Loucy (cell line): ENCODE data around the gene TREX2.

Source experiments
- H2AFZ ChIP-seq: fragments of 200-600 bp; sonication (generic); 2 replicates; pipeline ENCODE4 v1.6.0; 2016; ENCODE audit warnings: antibody characterized with exemption, mild to moderate bottlenecking, low read length, moderate library complexity
- H3F3A ChIP-seq: fragments of 200-600 bp; 2 replicates; pipeline ENCODE4 v1.6.0; 2016; ENCODE audit warnings: antibody characterized with exemption, low read depth, mild to moderate bottlenecking
- H3K27me3 ChIP-seq: fragments of 200-600 bp; sonication (generic); 2 replicates; pipeline ENCODE4 v1.6.1; 2014; ENCODE audit warnings: low read length, mild to moderate bottlenecking; ENCODE audit not compliant: insufficient read depth, poor library complexity, severe bottlenecking
- H3K36me3 ChIP-seq: fragments of 200-600 bp; sonication (generic); 2 replicates; pipeline ENCODE4 v1.6.1; 2016; ENCODE audit warnings: low read length; ENCODE audit not compliant: insufficient read depth
- H3K4me1 ChIP-seq: fragments of 200-600 bp; sonication (generic); 2 replicates; pipeline ENCODE4 v1.5.1; 2014; ENCODE audit warnings: low read length, mild to moderate bottlenecking; ENCODE audit not compliant: insufficient read depth, poor library complexity, severe bottlenecking
- H3K4me2 ChIP-seq: fragments of 200-600 bp; sonication (generic); 2 replicates; pipeline ENCODE4 v1.6.0; 2014; ENCODE audit warnings: antibody characterized with exemption, low read length, low read depth, mild to moderate bottlenecking; ENCODE audit not compliant: poor library complexity, severe bottlenecking
- H3K4me3 ChIP-seq: fragments of 200-600 bp; sonication (generic); 2 replicates; pipeline ENCODE4 v1.5.1; 2014; ENCODE audit warnings: low read length, mild to moderate bottlenecking, mixed read lengths; ENCODE audit not compliant: poor library complexity, severe bottlenecking
- H3K79me2 ChIP-seq: fragments of 200-600 bp; sonication (generic); 2 replicates; pipeline ENCODE4 v1.6.1; 2014; ENCODE audit warnings: low read length; ENCODE audit not compliant: insufficient read depth
- H3K9ac ChIP-seq: fragments of 200-600 bp; sonication (generic); 2 replicates; pipeline ENCODE4 v1.6.0; 2014; ENCODE audit warnings: mild to moderate bottlenecking, low read depth, low read length, moderate library complexity; ENCODE audit not compliant: poor library complexity, severe bottlenecking
- H3K9me2 ChIP-seq: fragments of 200-600 bp; sonication (generic); replicated peaks from 2 replicates; pipeline ENCODE4 v1.6.1; 2016; ENCODE audit warnings: low read depth, low read length, mixed read lengths
- H3K9me3 ChIP-seq: fragments of 200-600 bp; sonication (generic); 2 replicates; pipeline ENCODE4 v1.6.1; 2014; ENCODE audit warnings: mild to moderate bottlenecking, antibody characterized with exemption, low read length, low read depth; ENCODE audit not compliant: insufficient read depth
- H4K20me1 ChIP-seq: fragments of 200-600 bp; sonication (generic); 2 replicates; pipeline ENCODE4 v1.6.0; 2014; ENCODE audit warnings: antibody characterized with exemption, low read length, mild to moderate bottlenecking; ENCODE audit not compliant: insufficient read depth, poor library complexity, severe bottlenecking
- CTCF ChIP-seq: fragments of 200-600 bp; sonication (generic); conservative IDR thresholded peaks from 2 replicates; pipeline ENCODE4 v1.5.1; 2014; ENCODE audit warnings: mild to moderate bottlenecking, antibody characterized with exemption, low read length
- EZH2phosphoT487 ChIP-seq: fragments of 200-600 bp; IDR thresholded peaks from 2 replicates; pipeline ENCODE4 v1.6.1; 2018; ENCODE audit warnings: antibody characterized with exemption, mild to moderate bottlenecking, moderate library complexity, borderline replicate concordance

TREX2 gene

GRCh38 chrX:153457136-153457825, 11.4 kb upstream of the TREX2 start:
- H3K4me1 ChIP-seq: no peaks in the 10 kb centered on the region
- H4K20me1 ChIP-seq: no peaks in the 10 kb centered on the region
- H3K4me3 ChIP-seq: no peak overlapping the region
- H3F3A ChIP-seq: no peaks in the 10 kb centered on the region
- no peak overlapping the region for H3K4me2 ChIP-seq
- H3K9ac ChIP-seq: no peak overlapping the region
- no peaks in the 10 kb centered on the region; the same call in 1 of the 2 replicates for H3K36me3 ChIP-seq
- TF ChIP-seq EZH2phosphoT487: no peak
- no peak for TF ChIP-seq CTCF
- H3K9me3 ChIP-seq: no peaks in the 10 kb centered on the region
- no peaks in the 10 kb centered on the region for H3K9me2 ChIP-seq
- H3K27me3 ChIP-seq: no peaks in the 10 kb centered on the region
- H2AFZ ChIP-seq: no peak overlapping the region
- H3K79me2 ChIP-seq: no peaks in the 10 kb centered on the region

GRCh38 chrX:153456704-153457103, 10.8 kb upstream of the TREX2 start:
- no peaks in the 10 kb centered on the region for H3F3A ChIP-seq
- H2AFZ ChIP-seq: no peak overlapping the region
- no peak overlapping the region for H3K4me3 ChIP-seq
- no peaks in the 10 kb centered on the region for H3K79me2 ChIP-seq
- H3K27me3 ChIP-seq: no peaks in the 10 kb centered on the region
- H3K36me3 ChIP-seq: no peaks in the 10 kb centered on the region; the same call in 1 of the 2 replicates
- H3K9me3 ChIP-seq: no peaks in the 10 kb centered on the region
- no peaks in the 10 kb centered on the region for H4K20me1 ChIP-seq
- H3K9ac ChIP-seq: no peak overlapping the region
- H3K4me1 ChIP-seq: no peaks in the 10 kb centered on the region
- TF ChIP-seq CTCF (no peak), EZH2phosphoT487 (no peak)
- H3K4me2 ChIP-seq: no peak overlapping the region
- no peaks in the 10 kb centered on the region for H3K9me2 ChIP-seq

GRCh38 chrX:153456161-153456560, 10.3 kb upstream of the TREX2 start:
- Histone ChIP-seq H3K4me3 (no peak overlapping the region), H3K4me2 (no peak overlapping the region), H3K79me2 (no peaks in the 10 kb centered on the region), H4K20me1 (no peaks in the 10 kb centered on the region), H3K9ac (no peak overlapping the region), H2AFZ (no peak overlapping the region), H3F3A (no peaks in the 10 kb centered on the region), H3K27me3 (no peaks in the 10 kb centered on the region), H3K9me2 (no peaks in the 10 kb centered on the region), H3K36me3 (no peaks in the 10 kb centered on the region; the same call in 1 of the 2 replicates), H3K9me3 (no peaks in the 10 kb centered on the region), H3K4me1 (no peaks in the 10 kb centered on the region)
- TF ChIP-seq CTCF (no peak), EZH2phosphoT487 (no peak)
